ENCODE results near the gene LCAT.
"Not testable (repeated sequence)": the region's sequence is repeated elsewhere in the genome, so short reads cannot be mapped to it uniquely, and the experiment has no call there.

Gene LCAT

DNA sequence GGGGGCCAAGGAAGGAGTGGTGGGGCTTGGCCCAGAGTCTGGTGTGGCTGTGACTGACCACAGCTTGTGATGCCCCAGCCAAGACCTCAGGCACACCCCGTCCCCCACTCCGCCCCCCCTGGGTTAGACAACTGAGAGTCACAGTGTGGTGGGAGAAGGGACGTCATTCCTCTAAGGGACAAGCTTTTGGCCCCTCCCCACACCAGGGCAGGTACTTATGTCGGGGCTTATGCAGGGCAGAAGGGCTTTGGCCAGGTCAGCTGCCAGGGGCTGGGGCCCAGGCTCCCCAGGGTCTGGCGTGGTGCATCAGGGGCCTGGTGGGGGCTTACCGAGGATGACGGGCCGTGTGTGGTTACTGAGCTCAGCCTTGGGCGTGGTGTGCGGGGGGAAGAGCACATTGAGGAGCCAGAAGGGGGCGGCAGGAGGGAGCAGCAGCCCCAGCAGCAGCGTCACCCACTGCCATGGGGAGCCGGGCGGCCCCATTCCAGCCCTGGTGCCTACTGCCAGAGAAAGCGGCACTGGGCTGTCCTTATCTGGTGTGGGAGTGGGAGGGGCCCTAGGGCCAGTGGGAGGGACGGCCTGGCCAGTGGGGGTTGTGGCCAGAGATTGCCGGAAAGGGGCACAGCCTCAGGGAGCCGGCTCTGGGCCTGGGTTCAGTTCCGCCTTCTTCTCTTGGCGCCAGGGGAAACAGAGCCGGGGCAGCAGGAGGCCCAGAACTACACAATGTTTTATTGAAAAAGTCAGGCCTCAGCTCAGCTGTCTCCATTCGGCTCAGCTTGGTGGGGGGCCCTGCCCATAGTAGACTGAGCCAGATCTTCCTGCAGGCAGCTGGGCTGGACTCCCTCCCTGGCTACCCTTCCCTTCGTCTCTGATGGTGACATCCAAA, at the start of gene LCAT:
TSS of gene LCAT (minus strand) at position 502 of the 886 bp plus-strand sequence. CDS start at position 483, 19 bp downstream.
- DNase-seq: no peak

GRCh38 chr16:67993207-67994039, 49.5 kb upstream of the LCAT start:
- peak; percentile 85 for DNase-seq

DNA sequence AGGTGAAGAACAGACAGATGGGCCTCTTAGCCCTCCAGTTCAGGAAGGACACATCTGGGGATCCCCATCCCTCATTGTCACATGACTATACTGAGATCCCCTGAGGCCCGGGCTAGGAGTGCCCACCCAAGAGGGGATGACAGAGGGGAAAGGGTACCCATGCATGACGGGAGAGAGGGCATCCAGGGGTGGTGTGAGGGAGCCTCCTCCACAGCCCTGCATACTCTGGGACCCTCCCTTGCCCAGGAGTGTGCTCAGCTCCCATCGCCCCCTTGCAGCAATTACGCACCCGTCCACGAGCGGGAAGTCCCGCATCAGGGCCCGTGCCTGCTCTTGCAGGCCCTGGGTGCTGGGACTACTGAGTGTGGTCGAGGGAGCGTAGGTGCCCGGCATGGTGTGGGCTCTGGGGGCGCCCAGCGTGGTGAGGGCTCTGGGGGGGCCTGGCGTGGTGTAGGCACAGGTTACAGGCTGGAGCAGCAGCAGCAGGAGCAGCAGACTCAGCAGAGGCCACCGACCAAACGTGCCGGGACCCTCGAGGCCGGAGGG, 48.8 kb upstream of the LCAT start:
- no peak for DNase-seq

- no peak for DNase-seq
These were observed 46.1 kb upstream of the LCAT start for GRCh38 chr16:67990018-67990386.

- DNase-seq: no peak
These were observed 45.5 kb upstream of the LCAT start for GRCh38 chr16:67989322-67990017.

DNA sequence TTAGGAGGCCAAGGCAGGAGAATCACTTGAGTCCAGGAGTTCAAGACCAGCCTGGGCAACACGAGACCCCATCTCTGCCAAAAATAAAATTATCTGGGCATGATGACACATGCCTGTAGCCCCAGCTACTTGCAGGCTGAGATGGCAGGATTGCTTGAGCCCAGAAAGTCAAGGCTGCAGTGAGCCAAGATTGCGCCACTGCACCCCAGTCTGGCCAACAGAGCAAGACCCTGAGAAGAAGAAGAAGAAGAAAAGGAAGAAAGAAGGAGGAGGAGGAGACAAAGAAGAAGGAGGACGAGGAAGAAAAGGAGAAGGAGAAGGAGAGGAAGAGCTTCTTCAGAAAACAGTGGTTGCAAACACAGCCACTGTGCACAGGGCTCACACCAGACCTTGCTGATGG, 44.8 kb upstream of the LCAT start:
- no peak for DNase-seq

GRCh38 chr16:67987460-67988160, 43.7 kb upstream of the LCAT start:
- no peak for DNase-seq

- no peak for DNase-seq
These were observed 43.0 kb upstream of the LCAT start for GRCh38 chr16:67986949-67987348.

DNA sequence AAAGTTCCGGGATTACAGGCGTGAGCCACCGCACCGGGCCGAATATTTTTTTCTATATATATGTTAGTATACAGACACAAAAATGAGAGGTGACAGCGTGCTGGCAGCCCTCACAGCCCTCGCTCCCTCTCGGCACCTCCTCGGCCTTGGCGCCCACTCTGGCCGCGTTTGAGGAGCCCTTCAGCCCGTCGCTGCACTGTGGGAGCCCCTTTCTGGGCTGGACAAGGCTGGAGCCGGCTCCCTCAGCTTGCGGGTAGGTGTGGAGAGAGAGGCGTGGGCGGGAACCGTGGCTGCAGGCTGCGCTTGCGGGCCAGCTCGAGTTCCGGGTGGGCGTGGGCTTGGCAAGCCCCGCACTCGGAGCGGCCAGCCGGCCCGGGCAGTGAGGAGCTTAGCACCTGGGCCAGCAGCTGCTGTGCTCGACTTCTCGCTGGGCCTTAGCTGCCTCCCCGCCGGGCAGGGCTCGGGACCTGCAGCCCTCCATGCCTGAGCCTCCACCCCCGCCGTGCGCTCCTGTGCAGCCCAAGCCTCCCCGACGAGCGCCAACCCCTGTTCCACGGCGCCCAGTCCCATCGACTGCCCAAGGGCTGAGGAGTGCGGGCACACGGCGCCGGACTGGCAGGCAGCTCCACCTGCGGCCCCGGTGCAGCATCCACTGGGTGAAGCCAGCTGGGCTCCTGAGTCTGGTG, 38.2 kb upstream of the LCAT start:
- no peak for DNase-seq

DNA sequence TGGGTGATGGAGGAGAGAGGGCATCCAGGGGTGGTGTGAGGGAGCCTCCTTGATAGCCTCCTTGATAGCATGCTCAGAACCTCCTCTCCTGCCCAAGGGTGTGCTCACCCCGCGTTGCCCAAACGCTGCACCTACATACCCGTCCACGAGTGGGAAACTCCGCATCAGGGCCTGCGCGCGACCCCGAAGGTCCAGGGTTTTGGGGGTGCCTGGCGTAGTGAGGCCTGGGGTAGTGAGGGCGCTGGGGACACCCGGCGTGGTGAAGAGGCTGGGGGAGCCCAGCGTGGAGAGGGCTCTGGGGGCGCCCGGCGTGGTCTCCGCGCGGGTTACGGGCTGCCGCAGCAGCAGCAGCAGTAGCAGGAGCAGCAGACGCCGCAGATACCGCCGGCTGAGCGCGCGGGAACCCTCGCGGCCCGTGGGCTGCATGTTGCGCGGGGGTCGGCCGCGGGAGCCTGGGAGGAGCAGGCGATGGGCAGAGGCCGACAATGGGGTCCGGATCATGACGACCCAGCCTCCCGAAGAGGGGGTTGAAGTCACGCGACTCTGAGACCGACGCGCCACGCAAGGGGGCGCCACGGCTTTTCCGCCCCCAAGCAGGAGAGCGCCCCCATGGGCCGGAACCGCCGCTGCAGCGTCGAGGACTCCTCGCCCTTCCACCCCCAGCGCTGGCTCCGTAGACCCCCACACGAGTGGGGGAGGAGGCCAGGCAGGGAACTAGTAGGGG, 36.2 kb upstream of the LCAT start, which contains the start of gene DPEP3:
TSS of gene DPEP3 (minus strand) at position 545 of the 724 bp plus-strand sequence. CDS start at position 426, 119 bp downstream.
- DNase-seq: no peak

DNA sequence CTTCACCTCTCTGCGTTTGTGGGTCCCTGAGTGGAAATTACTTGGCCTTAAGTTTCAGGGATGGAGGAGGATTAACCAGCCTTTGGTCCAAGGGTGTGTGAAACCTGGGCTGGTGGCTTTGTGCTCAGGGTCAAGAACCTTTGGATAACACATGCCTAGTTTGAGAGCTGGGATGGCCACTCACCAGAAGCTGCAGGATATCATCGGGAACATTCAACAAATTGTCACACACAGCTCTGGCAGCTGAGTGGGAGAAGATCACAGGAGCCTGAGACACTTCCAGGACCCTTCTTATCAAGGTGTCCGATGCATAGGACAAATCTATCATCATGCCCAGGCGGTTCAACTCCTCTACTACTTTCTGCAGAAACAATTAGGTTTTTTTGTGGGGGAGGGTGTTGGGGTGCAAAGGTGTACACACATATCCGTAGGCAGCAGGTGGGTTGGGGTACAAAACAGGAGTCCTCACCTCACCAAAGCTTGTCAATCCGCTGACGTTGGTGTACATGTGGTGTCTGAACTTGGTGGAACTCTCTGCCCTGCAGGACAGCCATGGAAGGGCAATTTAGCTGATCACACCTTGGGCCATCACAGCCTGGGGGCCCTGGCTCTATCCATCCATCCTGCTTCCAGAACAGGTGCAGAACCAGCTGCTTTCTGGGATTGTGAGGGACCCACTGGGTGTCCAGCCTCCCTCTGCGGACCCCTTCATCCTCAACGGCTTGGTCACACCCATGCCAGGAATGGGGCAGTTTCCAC, 33.7 kb upstream of the LCAT start:
- no peak for DNase-seq

DNA sequence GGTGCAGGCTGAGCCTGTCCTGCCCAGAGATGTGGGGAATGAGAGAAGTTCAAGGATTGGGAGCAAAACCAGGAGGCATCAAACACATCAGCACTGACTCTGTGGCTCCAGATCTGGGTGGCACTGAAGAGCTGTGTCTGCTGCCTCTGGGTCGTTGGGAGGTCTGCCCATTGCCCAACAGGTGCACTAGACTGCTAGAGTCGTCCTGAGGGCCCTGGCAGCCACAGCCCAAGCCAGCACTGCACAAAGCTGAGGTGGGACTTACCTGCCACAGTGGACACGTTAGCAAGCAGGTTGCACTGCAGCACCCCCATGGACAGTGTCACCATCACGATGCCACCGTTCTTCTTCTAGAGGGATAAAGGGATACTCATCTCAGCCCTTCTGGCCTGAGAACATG, 33.1 kb upstream of the LCAT start:
- no peak for DNase-seq

- DNase-seq: no peak
These were observed 32.3 kb upstream of the LCAT start for GRCh38 chr16:67976205-67976604.

DNA sequence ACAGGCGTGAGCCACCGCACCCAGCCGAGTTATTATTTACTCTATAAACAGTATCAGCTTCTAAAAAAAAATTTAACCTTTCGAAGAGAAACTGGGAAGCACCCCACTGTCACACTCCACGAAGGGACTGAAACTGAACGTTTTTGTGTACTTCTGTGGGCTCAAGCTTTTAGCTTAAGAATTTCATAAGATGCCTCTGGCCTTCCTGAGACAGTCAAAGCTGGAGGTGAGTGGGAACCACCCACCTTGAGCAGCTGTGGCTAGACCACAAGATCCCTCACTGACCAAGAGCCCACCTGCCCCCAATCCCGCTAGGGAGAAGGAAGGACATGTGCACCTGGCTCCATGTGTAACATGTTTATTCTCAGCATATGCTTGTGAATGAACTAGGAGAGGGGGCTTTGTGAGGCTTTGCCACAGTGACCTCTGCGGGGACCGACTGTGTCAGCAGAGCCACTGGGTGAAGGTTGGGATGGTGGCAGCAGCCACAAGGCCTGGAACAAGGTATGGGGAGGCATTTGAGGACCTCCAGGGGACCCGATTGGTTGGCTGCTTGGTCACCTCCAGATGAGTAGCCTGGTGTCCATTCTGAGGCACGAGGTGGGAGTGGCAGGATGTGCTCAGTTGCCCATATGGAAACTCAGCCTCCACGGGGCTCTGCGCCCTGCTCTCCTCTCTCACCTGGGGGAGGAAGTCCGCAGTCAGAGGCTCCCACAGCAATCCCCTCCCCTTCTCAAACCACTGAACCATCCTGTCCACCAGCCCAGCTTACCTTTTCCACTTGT, 31.6 kb upstream of the LCAT start:
- no peak for DNase-seq

- DNase-seq: not testable (repeated sequence)
These were observed 28.4 kb upstream of the LCAT start for GRCh38 chr16:67972285-67972684.

GRCh38 chr16:67971111-67971510, 27.2 kb upstream of the LCAT start:
- DNase-seq: no peak

- DNase-seq: no peak
These were observed 25.5 kb upstream of the LCAT start for GRCh38 chr16:67969254-67970039.

All from NCI-H82 (cell line).